HG03060 (cell line): ENCODE results near the gene IFNGR2.
"Not testable (repeated sequence)": the region's sequence is repeated elsewhere in the genome, so short reads cannot be mapped to it uniquely, and the experiment has no call there.

Experiments used
- ATAC-seq: cut with Tn5 transposase; IDR thresholded peaks from one replicate; pipeline ENCODE4 v1.9.1; 2021; ENCODE audit warnings: low read depth, moderate number of reproducible peaks; ENCODE audit not compliant: unreplicated experiment

IFNGR2 gene, protein sequence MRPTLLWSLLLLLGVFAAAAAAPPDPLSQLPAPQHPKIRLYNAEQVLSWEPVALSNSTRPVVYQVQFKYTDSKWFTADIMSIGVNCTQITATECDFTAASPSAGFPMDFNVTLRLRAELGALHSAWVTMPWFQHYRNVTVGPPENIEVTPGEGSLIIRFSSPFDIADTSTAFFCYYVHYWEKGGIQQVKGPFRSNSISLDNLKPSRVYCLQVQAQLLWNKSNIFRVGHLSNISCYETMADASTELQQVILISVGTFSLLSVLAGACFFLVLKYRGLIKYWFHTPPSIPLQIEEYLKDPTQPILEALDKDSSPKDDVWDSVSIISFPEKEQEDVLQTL

DNA sequence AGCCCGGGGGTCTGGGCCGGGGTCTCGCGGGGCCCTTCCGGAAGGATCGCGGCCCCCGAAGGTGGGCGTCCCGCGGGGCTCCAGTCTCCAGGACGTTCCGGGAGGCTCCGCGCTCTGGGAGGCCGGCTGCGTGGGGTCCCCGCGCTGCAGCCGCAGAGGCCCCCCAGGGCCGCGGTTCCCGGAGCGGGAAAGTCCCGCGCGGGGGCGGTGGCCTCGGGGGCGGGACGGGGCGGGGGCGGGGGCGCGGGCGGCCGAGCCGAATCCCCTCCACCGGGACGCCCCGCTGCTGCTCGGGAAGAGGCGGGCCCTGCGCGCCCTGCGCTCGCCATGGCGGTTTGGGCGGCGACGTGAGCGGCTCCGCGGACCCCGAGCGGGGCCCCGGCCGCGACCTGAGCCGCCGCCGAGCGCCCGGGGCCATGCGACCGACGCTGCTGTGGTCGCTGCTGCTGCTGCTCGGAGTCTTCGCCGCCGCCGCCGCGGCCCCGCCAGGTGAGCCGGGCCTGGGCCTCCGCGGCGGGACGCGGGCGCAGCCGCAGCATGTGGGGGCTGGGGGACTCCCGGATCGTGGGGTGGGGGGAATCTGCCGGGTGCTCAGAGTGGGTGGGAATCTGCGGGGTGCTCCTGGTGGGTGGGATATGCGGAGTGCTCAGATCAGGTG is at the start of gene IFNGR2:
Gene IFNGR2, plus strand, starts transcription at position 286 of the 658 bp plus-strand sequence. Its CDS starts 131 bp downstream, at position 417.
- no peak for ATAC-seq

DNA sequence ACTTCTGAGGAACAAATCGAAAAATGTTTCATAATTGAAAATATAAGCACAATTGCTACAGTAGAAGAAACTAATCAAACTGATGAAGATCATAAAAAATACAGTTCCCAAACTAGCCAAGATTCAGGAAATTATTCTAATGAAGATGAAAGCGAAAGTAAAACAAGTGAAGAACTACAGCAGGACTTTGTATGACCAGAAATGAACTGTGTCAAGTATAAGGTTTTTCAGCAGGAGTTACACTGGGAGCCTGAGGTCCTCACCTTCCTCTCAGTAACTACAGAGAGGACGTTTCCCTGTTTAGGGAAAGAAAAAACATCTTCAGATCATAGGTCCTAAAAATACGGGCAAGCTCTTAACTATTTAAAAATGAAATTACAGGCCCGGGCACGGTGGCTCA is 47.9 kb upstream of the IFNGR2 start:
- ATAC-seq, result no peak

DNA sequence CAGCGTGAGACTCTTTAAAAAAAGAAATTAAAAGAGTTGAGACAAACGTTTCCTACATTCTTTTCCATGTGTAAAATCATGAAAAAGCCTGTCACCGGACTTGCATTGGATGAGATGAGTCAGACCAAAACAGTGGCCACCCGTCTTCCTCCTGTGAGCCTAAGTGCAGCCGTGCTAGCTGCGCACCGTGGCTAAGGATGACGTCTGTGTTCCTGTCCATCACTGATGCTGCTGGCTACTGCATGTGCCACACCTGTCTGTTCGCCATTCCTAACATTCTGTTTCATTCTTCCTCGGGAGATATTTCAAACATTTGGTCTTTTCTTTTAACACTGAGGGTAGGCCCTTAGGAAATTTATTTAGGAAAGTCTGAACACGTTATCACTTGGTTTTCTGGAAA is 47.2 kb upstream of the IFNGR2 start:
- no peak for ATAC-seq

DNA sequence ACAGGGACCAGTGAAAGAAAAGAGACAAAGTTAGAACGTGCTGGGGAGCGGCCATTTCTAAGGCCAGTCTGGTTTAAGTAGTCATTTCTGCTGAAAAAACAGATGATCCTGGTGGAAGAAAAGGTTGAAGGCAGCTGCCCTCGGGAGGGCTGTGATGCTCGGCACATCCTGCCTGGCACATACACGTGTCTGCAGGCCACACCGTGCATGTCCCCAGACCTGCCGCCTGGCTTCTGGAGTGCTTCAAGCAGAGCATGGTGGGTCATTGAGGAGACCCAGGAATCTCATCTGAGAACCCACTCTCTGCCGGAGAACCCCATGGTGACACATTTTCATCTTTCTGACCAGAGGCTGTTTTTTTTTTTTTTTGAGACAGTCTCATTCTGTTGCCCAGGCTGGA is 46.0 kb upstream of the IFNGR2 start:
- no peak for ATAC-seq

DNA sequence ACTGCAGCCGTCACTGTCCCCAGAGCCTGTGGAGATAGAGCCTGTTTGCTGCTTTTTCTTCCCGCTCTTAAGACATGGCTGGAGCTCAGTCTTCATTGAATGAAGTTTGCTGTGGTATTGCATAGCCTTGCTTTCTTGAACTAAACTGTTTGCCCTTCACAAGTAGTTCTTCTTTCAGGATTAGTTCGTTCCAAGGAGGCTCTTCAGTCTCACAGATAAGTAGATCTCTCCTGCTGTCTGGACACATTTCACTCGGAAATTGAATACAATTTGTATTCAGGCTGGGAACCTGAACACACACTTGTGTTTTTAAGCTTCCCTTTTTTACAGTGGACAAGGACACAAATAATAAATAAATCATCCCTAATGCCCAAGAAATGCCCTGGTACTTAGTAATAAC is 43.8 kb upstream of the IFNGR2 start:
- ATAC-seq, result no peak

DNA sequence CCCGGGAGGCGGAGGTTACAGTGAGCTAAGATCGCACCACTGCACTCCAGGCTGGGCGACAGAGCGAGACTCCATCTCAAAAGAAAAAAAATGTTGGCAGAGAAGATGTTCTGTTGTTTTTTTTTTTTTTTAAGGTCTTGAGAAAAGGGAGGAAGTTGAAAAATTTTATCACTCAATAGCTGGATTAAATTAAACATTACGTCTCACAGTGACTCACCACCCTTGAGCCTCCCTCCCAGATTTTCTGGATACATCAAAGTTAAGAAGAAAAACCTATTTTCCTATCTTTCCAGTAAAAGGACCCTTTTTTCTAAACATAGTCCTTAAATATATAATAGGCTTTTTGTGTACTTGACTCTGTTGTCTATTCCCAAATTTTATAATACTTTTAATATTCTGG is 42.9 kb upstream of the IFNGR2 start:
- no peak for ATAC-seq

DNA sequence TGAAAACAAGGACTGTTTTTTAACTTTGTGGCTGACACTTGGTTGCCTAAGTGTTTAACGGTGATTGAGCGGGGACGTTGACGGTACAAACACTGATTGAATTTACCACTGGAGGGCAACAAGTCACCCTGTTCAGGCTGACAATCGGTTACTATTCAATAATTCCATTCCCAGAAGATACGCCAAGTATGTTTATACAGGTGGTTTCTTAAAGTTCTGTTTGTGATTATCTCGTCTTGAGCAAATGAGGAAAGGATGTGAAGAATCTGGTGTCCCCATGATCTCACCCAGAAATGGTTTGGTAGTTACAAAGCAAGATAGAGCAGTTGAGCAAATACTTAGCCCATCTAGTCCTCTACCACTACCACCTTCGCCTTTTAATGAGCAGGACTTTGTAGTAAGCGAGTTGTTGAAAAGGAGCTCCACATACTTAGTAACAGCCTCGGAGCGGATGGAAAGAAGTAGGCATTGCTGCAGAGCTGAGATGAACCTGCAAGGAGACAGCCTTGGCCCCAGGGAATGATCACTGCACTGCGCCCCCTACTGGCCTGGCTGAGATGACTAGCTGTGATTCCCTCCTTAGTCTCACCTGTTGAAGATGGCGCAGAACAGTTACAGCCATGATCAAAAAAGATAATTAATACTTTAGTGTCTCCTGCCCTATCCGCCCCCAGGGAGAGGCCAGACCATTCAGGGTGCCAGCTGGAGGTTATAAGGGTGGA is 42.2 kb upstream of the IFNGR2 start:
- ATAC-seq, result no peak

DNA sequence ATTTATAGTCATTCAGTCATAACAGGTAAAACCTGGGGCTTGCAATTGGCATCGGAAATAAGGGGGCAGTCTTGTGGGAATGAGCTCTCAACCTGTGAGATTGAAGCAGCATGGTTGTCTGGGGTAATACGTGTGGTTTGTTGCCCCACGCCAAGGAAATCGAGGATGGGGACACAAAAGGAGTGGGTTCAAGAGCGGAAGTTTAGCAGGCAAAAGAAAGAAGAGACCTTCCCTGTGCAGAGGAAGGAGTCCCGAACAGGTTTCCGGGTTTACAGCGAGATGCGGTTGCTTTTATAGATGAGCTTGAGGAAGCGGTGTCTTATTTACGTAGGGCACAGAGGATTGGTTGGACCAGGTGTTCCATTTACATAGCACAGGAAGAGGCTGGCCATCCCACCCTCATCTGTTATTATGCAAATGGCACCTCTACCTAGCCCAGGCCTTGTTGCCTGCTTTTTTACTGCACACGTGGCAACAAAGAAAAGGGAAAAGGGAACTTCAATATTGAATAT is 41.1 kb upstream of the IFNGR2 start:
- no peak for ATAC-seq

DNA sequence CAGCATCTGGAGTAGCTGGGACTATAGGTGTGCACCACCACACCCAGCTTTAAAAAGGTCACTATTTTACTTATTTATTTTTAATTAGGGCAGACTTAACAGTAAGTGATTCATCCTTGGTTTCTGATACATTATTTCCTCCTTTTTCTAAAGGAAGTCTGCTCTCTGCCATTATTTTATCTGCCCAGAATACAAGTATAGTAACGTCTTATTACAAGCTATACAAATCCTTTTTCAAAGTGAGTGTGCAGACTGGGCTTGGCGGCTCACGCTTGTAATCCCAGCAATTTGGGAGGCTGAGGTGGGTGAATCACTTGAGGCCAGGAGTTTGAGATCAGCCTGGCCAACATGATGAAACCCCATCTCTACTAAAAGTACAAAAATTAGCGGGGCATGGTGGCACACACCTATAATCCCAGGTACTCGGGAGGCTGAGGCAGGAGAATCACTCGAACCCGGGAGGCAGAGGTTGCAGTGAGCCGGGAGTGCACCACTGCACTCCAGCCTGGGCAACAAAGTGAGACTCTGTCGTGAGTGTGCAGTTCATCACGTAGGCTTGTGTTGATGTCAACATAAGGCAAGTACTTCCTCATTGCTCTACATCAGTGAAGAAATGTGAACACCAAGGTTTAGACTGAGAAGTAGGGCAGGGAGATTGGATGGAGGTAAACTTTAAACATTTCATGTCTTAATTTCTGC is 39.2 kb upstream of the IFNGR2 start:
- not testable (repeated sequence) for ATAC-seq

DNA sequence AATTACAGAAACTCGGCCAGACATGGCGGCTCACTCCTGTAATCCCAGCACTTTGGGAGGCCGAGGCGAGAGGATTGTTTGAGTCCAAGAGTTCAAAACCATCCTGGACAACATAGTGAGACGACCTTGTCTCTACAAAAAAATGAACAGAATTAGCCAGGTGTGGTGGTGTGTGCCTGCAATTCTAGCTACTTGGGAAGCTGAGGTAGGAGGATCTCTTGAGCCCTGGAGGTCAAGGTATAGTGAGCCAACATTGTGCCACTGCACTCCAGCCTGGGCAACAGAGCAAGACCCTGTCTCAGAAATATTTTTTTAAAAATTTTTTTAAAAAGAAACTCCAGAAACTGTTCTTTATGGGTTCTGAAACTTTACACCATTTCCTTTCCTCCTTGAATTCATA is 38.4 kb upstream of the IFNGR2 start:
- no peak for ATAC-seq

DNA sequence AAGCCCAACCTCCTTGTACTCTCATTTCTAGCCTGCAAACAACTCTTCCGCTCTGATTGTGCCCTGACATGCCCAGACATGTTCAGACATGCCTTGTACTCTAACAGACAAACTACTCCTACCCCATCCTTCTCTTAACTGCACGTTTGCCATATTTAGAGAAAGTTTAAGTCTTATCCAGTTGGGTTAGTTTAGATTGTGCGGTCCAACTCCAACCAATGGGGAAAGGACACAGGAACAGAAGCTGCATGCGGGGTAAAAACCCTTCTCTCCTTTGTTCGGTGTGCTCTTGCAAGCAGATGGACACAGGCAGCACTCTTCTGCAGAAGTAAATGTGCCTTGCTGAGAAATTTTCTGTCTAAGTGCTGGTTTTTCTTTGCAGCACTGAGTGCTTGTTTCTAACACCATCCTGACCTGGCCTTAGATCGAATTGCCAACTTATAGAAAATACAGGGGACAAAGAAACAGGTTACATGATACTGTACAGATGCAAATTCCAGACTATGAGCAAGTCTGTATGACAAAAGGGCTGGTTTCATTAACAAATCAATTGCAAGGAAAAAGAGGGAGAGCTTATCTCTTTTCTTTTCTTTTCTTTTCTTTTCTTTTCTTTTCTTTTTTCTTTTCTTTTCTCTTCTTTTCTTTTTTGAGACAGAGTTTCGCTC is 35.8 kb upstream of the IFNGR2 start:
- no peak for ATAC-seq

DNA sequence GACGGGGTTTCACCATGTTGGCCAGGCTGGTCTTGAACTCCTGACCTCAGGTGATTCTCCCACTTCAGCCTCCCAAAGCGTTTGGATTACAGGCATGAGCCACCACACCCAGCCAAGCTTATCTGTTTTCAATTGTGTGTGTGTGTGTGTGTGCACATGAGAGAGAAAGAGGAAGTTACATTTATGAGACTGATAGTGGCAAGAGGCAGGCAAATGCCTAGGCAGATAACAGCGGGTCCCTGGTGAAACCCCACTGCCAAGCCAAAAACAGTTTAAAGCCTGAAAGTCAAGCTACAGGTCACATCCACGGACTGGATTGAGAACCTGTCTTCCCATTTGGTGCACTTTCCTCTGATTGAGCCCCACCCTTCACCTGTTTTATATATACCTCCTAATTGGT is 35.1 kb upstream of the IFNGR2 start:
- no peak for ATAC-seq

DNA sequence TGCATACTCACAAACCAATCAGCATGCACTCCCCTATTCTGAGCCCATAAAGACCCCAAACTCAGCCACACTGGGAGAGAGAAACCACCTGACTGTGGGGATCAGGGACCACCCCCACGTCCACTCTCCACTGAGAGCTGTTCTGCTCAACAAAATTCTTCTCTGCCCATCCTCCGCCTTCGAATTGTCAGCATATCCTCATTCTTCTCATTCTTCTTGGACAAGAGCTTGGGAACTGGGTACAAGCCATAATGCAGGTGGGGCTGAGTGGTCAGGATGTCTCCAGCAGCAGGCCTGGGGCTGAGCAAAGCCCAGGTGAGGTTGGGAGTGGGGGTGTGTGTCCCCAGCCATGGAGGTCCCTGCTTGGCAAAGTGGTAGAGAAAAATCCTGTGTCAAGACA is 34.6 kb upstream of the IFNGR2 start:
- ATAC-seq, result no peak

DNA sequence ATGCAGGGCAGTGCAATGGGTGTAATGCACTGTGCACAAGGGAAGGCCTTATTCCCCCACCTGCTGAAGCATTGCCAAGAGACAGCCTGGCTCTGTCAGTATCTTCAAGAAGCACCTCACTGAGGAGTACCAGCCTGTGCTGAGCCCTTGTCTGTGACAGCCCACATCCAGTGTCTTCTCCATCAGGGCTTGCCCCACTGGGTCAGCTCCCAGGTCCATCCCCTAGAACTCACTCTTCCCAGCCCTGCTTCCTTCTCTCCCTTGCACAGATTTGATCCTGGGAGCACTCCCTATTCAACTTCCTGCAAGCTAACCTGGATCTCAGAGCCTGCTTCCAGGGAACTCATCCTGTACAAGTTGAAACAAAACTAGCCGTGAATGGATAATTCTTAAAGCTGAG is 33.6 kb upstream of the IFNGR2 start:
- no peak for ATAC-seq

DNA sequence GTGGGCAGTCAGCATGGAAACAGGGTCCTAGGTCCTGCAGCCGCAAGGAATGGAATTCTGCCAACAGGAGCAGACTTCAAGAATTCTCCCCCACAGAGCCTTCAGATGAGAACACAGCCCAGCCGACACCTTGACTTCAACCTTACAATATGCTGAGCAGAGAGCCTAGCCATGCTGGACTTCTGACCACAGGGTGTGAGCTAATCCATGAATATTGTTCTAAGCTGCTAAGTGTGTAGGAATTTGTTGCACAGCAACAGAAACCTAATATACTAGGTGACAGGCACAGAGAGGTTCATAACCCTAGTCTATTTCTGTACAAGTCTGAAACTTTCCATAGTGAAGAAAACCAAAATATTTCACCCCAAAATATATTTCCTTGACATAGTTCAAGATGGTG is 32.9 kb upstream of the IFNGR2 start:
- no peak for ATAC-seq

DNA sequence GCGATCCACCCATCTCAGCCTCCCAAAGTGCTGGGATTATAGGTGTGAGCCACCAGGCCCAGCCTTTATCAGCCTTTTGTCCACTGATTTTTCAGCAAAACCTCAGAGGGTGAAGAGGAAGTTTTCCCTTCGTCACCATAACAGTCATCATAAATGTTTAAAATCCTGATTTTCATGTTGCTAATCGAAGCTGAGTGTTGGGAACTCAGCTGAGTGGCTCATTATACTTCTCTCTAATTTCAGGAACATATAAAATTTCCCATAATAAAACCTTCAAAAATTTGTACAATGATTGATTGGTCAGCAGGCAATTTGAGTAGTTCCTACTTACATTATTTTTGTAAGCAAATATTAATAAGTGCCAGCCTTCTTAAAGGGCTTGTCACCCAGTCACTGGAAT is 31.8 kb upstream of the IFNGR2 start:
- ATAC-seq, result no peak

DNA sequence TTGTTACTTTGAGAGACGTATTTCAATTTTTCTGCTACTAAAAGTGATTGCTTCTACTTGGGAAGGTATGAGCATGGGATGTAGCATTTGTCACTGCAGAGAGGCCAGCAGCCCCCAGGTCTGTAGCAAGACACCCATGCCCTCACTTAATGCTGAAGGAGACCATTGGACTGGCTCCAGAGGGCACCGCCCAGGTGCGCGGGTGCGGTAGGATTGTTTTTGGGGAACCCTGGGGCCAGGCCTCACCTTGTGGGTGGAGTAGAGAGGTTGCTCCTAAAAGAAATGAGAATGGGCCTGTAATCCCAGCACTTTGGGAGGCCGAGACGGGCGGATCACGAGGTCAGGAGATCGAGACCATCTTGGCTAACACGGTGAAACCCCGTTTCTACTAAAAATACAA is 30.6 kb upstream of the IFNGR2 start:
- no peak for ATAC-seq

DNA sequence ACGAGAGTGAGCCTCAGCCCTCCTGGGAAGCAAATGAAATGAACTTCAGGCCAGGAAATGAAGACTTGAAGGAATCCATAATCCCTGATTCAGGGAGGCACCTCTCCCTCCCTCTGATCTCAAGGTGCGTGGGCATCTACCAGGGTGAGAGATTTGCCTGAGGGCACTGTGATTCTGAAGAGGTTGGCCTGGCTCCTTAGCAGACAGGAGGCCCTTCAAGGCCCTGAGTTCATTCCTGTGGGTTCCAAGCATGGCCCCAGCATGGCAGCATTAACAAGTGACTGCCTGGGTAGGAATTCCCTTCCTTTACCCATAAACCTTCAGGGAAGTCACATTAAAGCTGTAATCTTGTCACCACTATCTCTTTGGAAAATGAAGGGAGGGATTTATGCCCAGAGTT is 29.8 kb upstream of the IFNGR2 start:
- ATAC-seq, result no peak

DNA sequence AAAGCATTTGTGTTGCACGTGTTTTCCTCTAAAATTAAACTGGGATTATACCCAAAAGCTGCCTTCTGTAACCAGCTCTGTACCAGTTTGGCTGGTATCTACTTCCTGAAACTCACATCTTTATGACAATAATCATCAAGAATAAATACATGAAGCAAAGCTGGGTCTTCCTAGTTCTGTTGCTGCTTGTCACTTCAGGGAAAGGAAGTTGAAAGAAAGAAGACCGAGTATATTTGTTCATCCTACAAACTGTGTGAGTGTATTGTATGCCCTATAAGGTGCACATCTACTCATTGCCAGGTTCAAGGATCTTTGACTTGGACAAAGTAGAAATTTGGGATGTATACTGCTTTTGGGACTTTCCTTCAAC is 29.1 kb upstream of the IFNGR2 start:
- no peak for ATAC-seq

DNA sequence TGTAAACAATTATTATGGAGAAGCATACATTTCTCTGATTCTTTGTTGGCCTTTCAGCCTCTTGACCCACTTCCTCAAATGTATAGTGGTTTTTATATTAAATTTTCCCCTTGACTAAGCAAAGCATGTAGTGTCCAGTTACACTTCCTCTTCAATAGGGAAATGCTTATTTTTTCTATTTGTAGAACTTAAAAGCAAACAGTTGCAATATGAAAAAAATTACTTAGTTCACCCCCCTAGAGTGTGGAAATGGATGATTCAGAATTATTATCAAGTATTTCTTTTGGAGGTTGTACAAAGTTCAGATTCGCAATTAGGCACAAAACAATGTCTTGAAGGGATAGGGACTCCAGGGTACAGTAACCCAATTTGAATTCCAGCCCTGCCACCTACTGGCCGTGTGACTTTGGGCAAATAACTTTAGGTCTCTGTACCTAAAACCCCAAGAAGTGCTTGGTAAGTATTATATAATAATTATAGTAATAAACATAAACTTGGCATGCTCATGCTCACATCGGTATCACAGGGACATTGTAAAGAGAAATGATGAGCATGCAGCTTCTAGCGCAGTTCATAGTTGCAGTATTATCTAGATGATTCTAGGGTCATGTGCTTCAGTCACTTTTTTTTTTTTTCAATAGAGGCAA is 28.6 kb upstream of the IFNGR2 start:
- peak; percentile 48 for ATAC-seq
